Measurements from ENCODE around the gene SYT10.
"Not testable (repeated sequence)": the region's sequence is repeated elsewhere in the genome, so short reads cannot be mapped to it uniquely, and the experiment has no call there.

SYT10 gene, protein sequence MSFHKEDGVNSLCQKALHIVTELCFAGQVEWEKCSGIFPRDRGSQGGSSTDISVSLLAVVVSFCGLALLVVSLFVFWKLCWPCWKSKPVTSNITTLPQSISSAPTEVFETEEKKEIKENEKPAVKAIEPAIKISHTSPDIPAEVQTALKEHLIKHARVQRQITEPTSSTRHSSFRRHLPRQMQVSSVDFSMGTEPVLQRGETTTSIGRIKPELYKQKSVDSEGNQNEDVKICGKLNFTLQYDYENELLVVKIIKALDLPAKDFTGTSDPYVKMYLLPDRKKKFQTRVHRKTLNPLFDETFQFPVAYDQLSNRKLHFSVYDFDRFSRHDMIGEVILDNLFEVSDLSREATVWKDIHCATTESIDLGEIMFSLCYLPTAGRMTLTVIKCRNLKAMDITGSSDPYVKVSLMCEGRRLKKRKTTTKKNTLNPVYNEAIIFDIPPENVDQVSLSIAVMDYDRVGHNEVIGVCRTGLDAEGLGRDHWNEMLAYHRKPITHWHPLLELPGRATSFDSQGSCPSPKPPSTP

DNA sequence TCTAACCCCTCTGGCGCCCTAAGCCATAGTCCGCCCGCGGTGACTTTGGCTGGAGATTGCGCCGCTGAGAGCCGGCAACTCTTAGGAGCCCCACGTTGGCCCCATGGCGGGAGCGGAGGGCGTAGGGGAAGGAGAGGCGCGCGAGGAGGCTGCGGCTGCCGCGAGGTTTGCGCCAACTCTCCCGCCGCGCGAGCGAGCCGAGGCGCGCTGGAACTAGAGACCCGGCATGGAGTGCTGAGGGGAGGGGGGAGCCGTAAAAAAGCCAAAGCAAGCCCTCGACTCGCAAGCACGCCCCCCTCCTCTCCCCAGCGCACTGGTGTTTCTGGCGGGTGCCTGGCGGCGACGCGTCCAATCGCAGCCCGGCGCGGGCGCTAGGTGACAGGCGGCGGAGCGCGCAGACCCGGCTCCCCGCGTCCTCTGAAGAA lies at the start of gene SYT10:
Gene SYT10, minus strand, starts transcription at position 233 of the 425 bp plus-strand sequence. CDS start 297 bp downstream, outside the sequence.
- no peak for DNase-seq

DNA sequence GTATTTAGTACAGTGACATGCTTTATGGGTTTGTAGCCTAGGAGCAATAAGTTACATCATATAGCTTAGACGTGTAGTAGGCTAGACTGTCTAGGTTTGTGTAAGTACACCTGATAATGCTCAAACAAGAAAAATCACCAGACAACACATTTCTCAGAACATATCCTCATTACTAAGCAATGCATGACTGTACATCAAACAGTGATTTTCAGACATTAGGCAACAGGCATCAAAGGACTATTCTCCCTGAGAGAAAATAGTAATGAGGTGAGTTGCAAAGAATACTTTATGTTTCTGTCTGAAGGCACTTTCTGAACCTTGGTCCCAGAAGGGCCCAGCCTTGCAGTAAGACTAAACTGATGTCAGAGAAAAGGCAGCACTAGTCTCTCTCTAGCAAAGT lies 48.4 kb upstream of the SYT10 start:
- DNase-seq: no peak

GRCh38 chr12:33486058-33486457 lies 46.4 kb upstream of the SYT10 start:
- DNase-seq: no peak

GRCh38 chr12:33484161-33484560 lies 44.5 kb upstream of the SYT10 start:
- DNase-seq: no peak

GRCh38 chr12:33480366-33480765 lies 40.7 kb upstream of the SYT10 start:
- no peak for DNase-seq

GRCh38 chr12:33476058-33476457 lies 36.4 kb upstream of the SYT10 start:
- no peak for DNase-seq

DNA sequence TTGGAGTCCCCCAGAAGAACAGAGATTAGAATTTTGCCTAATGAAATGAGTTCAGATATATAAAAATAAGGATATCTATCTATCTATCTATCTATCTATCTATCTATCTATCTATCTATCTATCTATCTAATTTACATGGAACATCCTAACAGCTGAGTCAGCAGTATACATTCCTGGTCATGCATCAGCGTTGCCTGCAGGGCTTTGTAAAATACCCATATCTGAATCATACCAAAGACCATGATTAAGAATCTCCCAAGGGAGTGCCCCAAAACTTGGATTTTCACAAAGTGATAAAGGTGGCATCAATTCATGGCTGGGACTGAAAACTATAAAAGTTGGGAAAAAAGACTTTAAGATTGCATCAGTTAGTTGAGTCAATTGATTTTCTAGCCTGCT lies 32.7 kb upstream of the SYT10 start:
- no peak for DNase-seq

DNA sequence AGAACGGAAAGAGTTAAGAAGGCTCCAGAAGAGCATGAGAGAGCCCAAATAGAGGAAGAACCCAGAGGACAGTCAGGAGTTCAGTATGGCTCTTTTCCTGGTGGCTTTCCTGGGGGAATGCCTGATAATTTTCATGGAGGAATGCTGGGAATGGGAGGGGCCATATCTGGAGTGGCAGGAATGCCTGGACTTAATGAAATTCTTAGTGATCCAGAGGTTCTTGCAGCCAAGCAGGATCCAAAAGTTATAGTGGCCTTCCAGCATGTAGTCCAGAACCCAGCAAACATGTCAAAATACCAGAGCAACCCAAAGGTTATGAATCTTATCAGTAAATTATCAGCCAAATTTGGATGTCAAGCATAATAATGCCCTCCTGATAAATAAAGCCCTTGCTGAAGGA lies 15.5 kb upstream of the SYT10 start:
- DNase-seq: no peak

- no peak for DNase-seq
Observed at GRCh38 chr12:33450480-33450879, 10.9 kb upstream of the SYT10 start.

- DNase-seq: no peak
Observed at GRCh38 chr12:33440477-33440876, 858 bp upstream of the SYT10 start.

GRCh38 chr12:33438851-33439586 lies 600 bp downstream of the SYT10 start:
- no peak for DNase-seq

DNA sequence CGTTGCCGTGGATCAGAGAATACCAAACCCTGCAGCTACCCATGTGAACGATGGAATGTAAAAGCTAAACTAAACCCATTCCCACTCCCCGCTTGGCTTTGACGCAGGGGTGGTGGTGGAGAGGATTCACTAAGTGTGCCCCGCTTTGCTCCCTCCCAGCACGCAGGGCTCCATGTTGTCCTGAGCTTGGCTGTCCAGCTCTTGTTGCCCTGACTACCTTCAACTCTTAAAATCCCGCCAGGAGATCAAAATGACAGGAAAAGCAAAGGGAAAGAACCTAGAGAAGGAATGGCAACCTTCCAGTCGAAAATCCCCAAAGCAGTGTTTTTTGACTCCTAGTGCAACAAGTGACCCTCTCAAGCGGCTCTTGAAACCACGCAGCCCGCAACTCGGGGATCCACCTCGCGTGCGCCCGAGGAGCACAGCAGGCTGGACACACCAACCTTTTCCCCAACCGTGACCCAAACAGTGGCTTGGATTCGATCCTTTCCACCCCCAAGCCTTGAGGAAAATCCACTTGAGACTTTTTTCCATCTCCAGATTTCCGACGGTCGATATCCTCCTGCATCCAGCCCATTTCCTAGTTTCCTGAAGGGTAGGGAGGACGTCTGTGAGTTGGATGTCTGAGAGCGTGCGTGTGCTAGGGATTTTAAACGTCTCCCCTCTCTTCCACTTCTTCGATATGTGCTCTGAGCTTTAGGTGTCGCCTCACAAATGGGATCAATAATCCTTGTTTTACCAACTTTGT lies 1.4 kb downstream of the SYT10 start:
- no peak for DNase-seq

GRCh38 chr12:33437598-33437997 lies 2.0 kb downstream of the SYT10 start:
- no peak for DNase-seq

DNA sequence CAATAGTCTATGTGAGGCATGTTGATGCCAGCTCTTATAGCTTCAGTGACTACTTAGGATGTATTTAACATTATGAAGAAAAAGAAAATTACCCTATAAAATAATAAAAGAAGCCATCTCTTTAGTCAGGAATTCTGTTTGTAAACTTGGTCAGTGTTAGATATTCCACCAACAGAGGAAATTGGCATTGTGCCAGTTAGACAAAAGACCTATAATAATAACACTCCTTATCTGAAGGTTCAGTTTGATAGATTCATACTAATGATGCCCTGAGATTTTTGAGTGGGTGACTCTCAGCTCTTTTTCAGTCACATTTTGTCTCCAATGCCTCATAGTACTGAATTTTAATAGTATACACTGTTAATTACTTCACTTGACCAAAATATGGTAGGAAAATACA lies 6.6 kb downstream of the SYT10 start:
- DNase-seq: no peak

DNA sequence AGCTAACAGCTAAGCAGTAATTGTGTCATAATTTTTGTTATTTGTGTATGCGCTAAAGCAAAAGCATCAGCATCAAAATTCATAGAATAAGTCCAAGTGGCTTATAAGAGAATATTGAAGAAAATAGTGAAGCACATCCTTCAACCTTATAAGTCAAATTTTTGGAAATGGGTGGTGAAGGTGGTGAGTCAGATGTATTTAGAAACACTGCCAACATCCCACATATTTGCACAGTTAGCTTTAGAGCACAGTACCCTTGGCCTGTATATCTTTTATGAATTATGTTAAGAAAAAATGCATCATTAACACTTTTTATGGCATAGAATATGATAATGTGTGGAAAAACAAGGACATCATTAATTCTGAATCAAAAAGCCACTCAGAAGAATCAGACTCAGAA lies 8.0 kb downstream of the SYT10 start:
- DNase-seq: no peak

GRCh38 chr12:33429468-33429867 lies 10.2 kb downstream of the SYT10 start:
- no peak for DNase-seq

- no peak for DNase-seq
Observed at GRCh38 chr12:33427071-33427470, 12.5 kb downstream of the SYT10 start.

DNA sequence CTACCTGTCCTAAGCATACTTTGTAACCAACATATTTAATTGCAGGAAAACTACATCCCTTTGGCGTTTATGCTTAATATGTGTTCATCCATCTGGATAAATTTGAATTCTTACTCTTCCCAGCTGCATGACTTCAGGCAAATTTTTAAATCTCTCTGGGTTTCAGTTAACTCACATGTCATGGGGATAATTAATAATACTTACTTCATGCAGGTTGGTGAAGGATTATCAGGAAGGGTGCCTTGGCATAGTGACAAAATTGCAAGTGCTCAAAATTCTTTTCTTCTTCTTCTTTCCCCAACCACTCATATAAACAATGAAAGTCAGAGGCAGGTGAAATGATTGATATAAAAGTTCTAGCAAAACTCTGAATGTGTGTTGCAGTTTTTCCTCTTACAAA lies 15.9 kb downstream of the SYT10 start:
- DNase-seq: no peak

DNA sequence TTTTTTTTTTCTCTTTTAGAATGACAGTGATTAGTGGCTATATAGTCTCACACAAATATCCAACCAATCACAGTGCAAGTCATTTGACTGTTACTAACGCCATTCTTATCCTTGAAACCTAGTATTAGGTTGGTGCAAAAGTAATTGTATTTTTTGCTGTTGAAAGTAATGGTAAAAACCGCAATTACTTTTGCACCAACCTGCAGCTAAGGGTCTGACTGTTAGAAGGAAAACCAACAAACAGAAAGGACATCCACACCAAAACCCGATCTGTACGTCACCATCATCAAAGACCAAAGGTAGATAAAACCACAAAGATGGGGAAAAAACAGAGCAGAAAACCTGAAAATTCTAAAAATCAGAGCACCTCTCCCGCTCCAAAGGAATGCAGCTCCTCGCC lies 27.2 kb downstream of the SYT10 start:
- DNase-seq: not testable (repeated sequence)

- DNase-seq: no peak
Observed at GRCh38 chr12:33383503-33383902, 56.1 kb downstream of the SYT10 start.

DNA sequence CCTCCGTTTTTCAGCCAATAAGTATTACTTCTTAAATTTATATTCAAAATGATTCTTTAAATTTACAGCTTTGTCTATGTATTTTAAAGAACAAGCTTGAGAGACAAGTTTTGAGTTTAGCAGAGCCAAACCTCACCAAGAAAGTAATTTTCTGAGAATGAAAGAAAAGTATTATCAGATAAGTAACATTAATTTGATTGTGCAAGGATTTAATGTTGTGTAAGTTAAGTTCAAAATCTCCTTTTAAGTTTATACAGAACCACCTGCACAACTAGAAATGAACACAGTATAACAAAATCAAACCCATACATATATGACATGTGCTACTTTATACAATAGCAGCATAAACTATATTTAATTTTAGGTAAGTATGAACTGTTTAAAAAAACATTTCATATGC lies 63.5 kb downstream of the SYT10 start:
- DNase-seq: no peak

GRCh38 chr12:33370318-33370717 lies 69.3 kb downstream of the SYT10 start:
- no peak for DNase-seq

DNA sequence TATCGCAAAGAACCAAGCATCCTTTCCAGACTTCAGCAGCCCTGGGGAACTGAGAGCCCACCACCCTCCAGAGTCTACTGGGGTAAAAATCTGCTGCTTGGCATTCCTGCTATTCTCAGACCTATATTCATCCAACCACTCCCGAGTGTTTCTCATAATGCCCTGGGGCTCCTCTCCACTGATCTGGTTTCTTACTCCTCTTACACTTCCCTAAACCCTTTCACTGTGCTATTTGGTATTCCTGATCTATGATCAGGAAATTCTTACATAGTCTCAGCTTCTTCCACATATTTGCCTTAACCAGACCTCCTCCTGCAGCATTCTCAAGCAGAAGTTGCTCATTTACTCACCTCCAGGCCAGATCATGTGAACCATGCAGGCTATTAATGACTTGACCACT lies 82.4 kb downstream of the SYT10 start:
- DNase-seq: no peak

Data from GDM1 (cell line).